ENCODE measurements around the gene STAB1. TPM values are rescaled to one million over a fixed set of nuclear protein-coding genes. Genes with fewer than 3 reads are reported as not detected.

Gene STAB1
- total and polyA plus RNA-seq, 2 of the 8 experiments (the other 6 are each of a cell fraction or from before 2014, with no cell fraction given): 1.0 to 1.9 TPM

DNA sequence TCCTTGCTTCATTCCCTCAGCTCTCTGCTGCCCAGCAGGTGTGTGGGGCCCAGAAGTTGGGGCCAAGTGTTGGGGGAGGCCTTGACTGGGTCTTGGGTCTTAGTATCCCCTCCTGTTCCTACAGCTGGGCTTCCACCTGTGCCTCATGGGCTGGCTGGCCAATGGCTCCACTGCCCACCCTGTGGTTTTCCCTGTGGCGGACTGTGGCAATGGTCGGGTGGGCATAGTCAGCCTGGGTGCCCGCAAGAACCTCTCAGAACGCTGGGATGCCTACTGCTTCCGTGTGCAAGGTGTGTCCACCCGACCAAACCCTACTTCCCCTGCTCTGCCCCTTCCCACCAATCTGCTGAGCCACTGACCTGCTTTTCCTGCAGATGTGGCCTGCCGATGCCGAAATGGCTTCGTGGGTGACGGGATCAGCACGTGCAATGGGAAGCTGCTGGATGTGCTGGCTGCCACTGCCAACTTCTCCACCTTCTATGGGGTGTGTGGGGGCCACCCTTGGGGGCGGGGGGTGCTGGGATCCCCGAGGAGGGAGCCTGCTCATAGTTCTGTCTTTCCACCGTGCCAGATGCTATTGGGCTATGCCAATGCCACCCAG, 27.6 kb downstream of the STAB1 start (continued):
- TF ChIP-seq CTBP2 (IDR thresholded peaks at IDR 0.05; ENCODE audit: borderline replicate concordance, insufficient read depth, insufficient read length, low read length) (no peak), ZNF274 (IDR thresholded peaks at IDR 0.05; ENCODE audit: borderline replicate concordance, extremely low read depth, low read length) (no peak)
